ENCODE data around the gene SYNJ2. TPM values are rescaled to one million over a fixed set of nuclear protein-coding genes. Genes with fewer than 3 reads are reported as not detected.

Gene SYNJ2
- total and polyA plus RNA-seq, 7 experiments from 2014 or later: 12.0 to 36.6 (median 22.5) TPM

DNA sequence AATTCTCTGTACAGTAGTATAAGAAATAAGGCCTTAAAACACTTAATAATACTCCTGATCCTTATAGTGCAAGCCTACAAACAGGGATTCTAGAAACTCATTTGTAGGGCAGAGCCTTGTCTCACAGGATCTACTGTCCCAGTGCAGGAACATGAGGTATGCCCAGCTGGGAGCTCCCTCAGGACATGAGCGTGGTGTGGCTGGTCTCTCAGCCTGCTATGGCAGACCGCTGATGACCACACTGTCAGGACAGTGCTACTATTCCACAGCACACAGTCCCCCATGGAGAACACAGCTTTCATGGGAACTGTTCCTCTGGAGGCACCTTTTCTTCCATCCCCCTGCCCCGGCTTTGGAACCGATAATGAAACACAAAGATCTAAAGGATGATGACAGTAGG is 133.4 kb downstream of the SYNJ2 start:
- H3K36me3 Mint-ChIP-seq: peaks cover 6 to 37% (median 9%) of the 10 kb centered on the region in 5 donors
- no peak overlapping the region for H3K27ac Mint-ChIP-seq
- DNase-seq (no peak), ATAC-seq (no peak)
- Histone ChIP-seq H3K4me3 (ENCODE audit: low read length) (no peak overlapping the region), H3K9me3 (ENCODE audit: control insufficient read depth in 2 of 3, low read length in 3 of 3) (no peaks in the 10 kb centered on the region), H3K4me1 (ENCODE audit: control insufficient read depth in 2 of 2, insufficient read depth in 2 of 2, low read length in 2 of 2) (no peaks in the 10 kb centered on the region), H3K27ac (ENCODE audit: low read depth, low read length) (no peak overlapping the region), H3K36me3 (ENCODE audit: control insufficient read depth in 2 of 3, insufficient read depth in 3 of 3, low read length in 3 of 3) (no peaks in the 10 kb centered on the region), H3K27me3 (ENCODE audit: control insufficient read depth in 2 of 2, insufficient read depth in 2 of 2, low read length in 2 of 2) (no peaks in the 10 kb centered on the region)
- peaks cover 0 to 3% (median 0%) of the 10 kb centered on the region in 7 donors for H3K4me1 Mint-ChIP-seq
- no peaks in the 10 kb centered on the region for H3K27me3 Mint-ChIP-seq
- no peaks in the 10 kb centered on the region for H3K9me3 Mint-ChIP-seq
- ChIA-PET CTCF (no interaction called here), POLR2A (no interaction called here)
- H3K4me3 Mint-ChIP-seq: no peak overlapping the region
- intact Hi-C loops (cut with micrococcal nuclease): no loop called here

- DNase-seq (no peak), ATAC-seq (no peak)
- Mint-ChIP-seq H3K4me3 (no peak overlapping the region), H3K4me1 (peaks cover 0 to 3% (median 0%) of the 10 kb centered on the region in 7 donors), H3K27ac (no peak overlapping the region), H3K27me3 (no peaks in the 10 kb centered on the region), H3K36me3 (peaks cover 6 to 37% (median 10%) of the 10 kb centered on the region in 5 donors), H3K9me3 (no peaks in the 10 kb centered on the region)
- Histone ChIP-seq H3K4me3 (ENCODE audit: low read length) (no peak overlapping the region), H3K27ac (ENCODE audit: low read depth, low read length) (no peak overlapping the region), H3K4me1 (ENCODE audit: control insufficient read depth in 2 of 2, insufficient read depth in 2 of 2, low read length in 2 of 2) (no peaks in the 10 kb centered on the region), H3K36me3 (ENCODE audit: control insufficient read depth in 2 of 3, insufficient read depth in 3 of 3, low read length in 3 of 3) (no peaks in the 10 kb centered on the region), H3K27me3 (ENCODE audit: control insufficient read depth in 2 of 2, insufficient read depth in 2 of 2, low read length in 2 of 2) (no peaks in the 10 kb centered on the region), H3K9me3 (ENCODE audit: control insufficient read depth in 2 of 3, low read length in 3 of 3) (no peaks in the 10 kb centered on the region)
- intact Hi-C loops (cut with micrococcal nuclease): no loop called here
- POLR2A ChIA-PET: no interaction called here
- CTCF ChIA-PET: no interaction called here
These were observed 133.8 kb downstream of the SYNJ2 start for GRCh38 chr6:158115508-158115907.

- Histone ChIP-seq H3K4me1 (ENCODE audit: control insufficient read depth in 2 of 2, insufficient read depth in 2 of 2, low read length in 2 of 2) (no peaks in the 10 kb centered on the region), H3K36me3 (ENCODE audit: control insufficient read depth in 2 of 3, insufficient read depth in 3 of 3, low read length in 3 of 3) (no peaks in the 10 kb centered on the region), H3K27me3 (ENCODE audit: control insufficient read depth in 2 of 2, insufficient read depth in 2 of 2, low read length in 2 of 2) (no peaks in the 10 kb centered on the region), H3K9me3 (ENCODE audit: control insufficient read depth in 2 of 3, low read length in 3 of 3) (no peaks in the 10 kb centered on the region), H3K27ac (ENCODE audit: low read depth, low read length) (no peak overlapping the region), H3K4me3 (ENCODE audit: low read length) (no peak overlapping the region)
- ATAC-seq: no peak
- H3K4me3 Mint-ChIP-seq: no peak overlapping the region
- ChIA-PET CTCF (no interaction called here), POLR2A (no interaction called here)
- no peak overlapping the region for H3K27ac Mint-ChIP-seq
- peaks cover 14 to 41% (median 17%) of the 10 kb centered on the region in 5 donors for H3K36me3 Mint-ChIP-seq
- H3K4me1 Mint-ChIP-seq: peaks cover 0 to 2% (median 0%) of the 10 kb centered on the region in 7 donors
- no peak for DNase-seq
- intact Hi-C loops (cut with micrococcal nuclease): no loop called here
- H3K9me3 Mint-ChIP-seq: no peaks in the 10 kb centered on the region
- no peaks in the 10 kb centered on the region for H3K27me3 Mint-ChIP-seq
These were observed 137.2 kb downstream of the SYNJ2 start for GRCh38 chr6:158118886-158119285.

DNA sequence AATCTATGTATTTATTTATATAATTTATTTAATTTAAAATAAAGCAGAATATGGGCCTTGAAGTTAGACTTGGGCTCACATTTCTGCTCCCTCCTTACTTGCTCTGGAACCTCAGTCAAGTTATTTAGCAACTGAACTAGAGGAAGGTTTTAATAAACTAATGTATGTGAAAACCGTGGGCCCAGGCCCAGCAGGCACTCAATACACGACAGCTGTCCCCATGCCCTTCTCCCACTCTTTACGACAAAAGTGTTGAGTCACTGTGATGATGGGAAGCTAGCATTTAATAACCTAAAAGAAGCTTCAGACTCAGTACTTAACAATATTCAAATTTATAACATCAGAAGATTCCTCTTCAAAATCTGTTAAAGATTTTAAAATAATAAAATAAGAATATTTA is 139.7 kb downstream of the SYNJ2 start:
- no peak overlapping the region for H3K4me3 Mint-ChIP-seq
- Histone ChIP-seq H3K4me1 (ENCODE audit: control insufficient read depth in 2 of 2, insufficient read depth in 2 of 2, low read length in 2 of 2) (no peaks in the 10 kb centered on the region), H3K4me3 (ENCODE audit: low read length) (no peak overlapping the region), H3K27me3 (ENCODE audit: control insufficient read depth in 2 of 2, insufficient read depth in 2 of 2, low read length in 2 of 2) (no peaks in the 10 kb centered on the region), H3K9me3 (ENCODE audit: control insufficient read depth in 2 of 3, low read length in 3 of 3) (no peaks in the 10 kb centered on the region), H3K27ac (ENCODE audit: low read depth, low read length) (no peak overlapping the region), H3K36me3 (ENCODE audit: control insufficient read depth in 2 of 3, insufficient read depth in 3 of 3, low read length in 3 of 3) (no peaks in the 10 kb centered on the region)
- no peak for DNase-seq
- no peaks in the 10 kb centered on the region for H3K27me3 Mint-ChIP-seq
- no peaks in the 10 kb centered on the region for H3K4me1 Mint-ChIP-seq
- no peak overlapping the region for H3K27ac Mint-ChIP-seq
- no peak for ATAC-seq
- ChIA-PET POLR2A (no interaction called here), CTCF (interaction anchor here (0.6 kb wide), 1 partner anchor 237 kb away, joined by 3 read pairs; no protein-coding TSS in a partner anchor)
- intact Hi-C loops (cut with micrococcal nuclease): no loop called here
- peaks cover 11 to 47% (median 26%) of the 10 kb centered on the region in 5 donors for H3K36me3 Mint-ChIP-seq
- H3K9me3 Mint-ChIP-seq: no peaks in the 10 kb centered on the region

DNA sequence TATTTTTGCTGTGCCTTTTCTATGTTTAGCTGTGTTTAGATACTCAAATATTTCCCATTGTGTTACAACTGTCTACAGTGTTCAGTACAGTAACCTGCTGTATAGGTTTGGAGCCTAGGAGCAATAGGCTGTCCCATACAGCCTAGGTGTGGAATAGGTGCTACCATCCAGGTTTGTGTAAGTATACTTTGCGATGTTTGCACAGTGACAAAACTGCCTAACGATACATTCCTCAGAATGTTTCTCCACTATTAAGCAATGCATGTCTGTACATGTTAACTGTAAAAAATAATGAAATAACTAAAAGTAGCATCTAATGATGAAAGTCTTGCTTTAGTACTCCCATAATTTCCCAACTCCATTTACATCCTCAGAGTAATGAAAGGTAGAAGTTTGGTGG is 140.4 kb downstream of the SYNJ2 start:
- Mint-ChIP-seq H3K4me1 (no peaks in the 10 kb centered on the region), H3K36me3 (peaks cover 10 to 47% (median 26%) of the 10 kb centered on the region in 5 donors), H3K27me3 (no peaks in the 10 kb centered on the region), H3K9me3 (no peaks in the 10 kb centered on the region), H3K27ac (peak overlapping the region in 1 of 9 donors; percentile 77), H3K4me3 (no peak overlapping the region)
- Histone ChIP-seq H3K27me3 (ENCODE audit: control insufficient read depth in 2 of 2, insufficient read depth in 2 of 2, low read length in 2 of 2) (no peaks in the 10 kb centered on the region), H3K27ac (ENCODE audit: low read depth, low read length) (no peak overlapping the region), H3K36me3 (ENCODE audit: control insufficient read depth in 2 of 3, insufficient read depth in 3 of 3, low read length in 3 of 3) (no peaks in the 10 kb centered on the region), H3K4me3 (ENCODE audit: low read length) (no peak overlapping the region), H3K9me3 (ENCODE audit: control insufficient read depth in 2 of 3, low read length in 3 of 3) (no peaks in the 10 kb centered on the region), H3K4me1 (ENCODE audit: control insufficient read depth in 2 of 2, insufficient read depth in 2 of 2, low read length in 2 of 2) (no peaks in the 10 kb centered on the region)
- DNase-seq (no peak), ATAC-seq (no peak)
- ChIA-PET POLR2A (no interaction called here), CTCF (no interaction called here)
- intact Hi-C loops (cut with micrococcal nuclease): no loop called here

DNA sequence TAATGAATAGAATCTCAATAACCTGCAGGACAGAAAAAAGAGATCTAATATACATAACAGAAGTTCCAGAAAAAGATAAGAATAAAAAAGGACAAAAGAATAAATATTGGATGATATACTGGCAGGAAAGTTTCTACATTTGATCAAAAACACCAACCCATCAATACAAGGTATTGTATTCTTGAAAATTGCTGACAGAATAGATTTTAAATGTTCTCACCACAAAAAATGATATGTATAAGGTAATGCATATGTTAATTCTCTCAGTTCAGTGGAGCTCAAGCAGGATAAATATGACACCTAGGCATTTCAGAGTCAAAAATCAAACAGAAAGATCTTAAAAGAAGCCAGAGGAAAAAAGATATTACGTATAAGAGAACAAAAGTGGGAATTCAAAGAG is 142.6 kb downstream of the SYNJ2 start:
- ChIA-PET POLR2A (no interaction called here), CTCF (interaction anchor here (0.7 kb wide), 1 partner anchor 417 kb away, joined by 5 read pairs; no protein-coding TSS in a partner anchor)
- Histone ChIP-seq H3K4me1 (ENCODE audit: control insufficient read depth in 2 of 2, insufficient read depth in 2 of 2, low read length in 2 of 2) (no peaks in the 10 kb centered on the region), H3K27ac (ENCODE audit: low read depth, low read length) (no peak overlapping the region), H3K36me3 (ENCODE audit: control insufficient read depth in 2 of 3, insufficient read depth in 3 of 3, low read length in 3 of 3) (no peaks in the 10 kb centered on the region), H3K9me3 (ENCODE audit: control insufficient read depth in 2 of 3, low read length in 3 of 3) (no peaks in the 10 kb centered on the region), H3K4me3 (ENCODE audit: low read length) (no peak overlapping the region), H3K27me3 (ENCODE audit: control insufficient read depth in 2 of 2, insufficient read depth in 2 of 2, low read length in 2 of 2) (no peaks in the 10 kb centered on the region)
- no peak overlapping the region for H3K4me3 Mint-ChIP-seq
- H3K27me3 Mint-ChIP-seq: no peaks in the 10 kb centered on the region
- H3K4me1 Mint-ChIP-seq: no peaks in the 10 kb centered on the region
- H3K9me3 Mint-ChIP-seq: no peaks in the 10 kb centered on the region
- peaks cover 5 to 44% (median 21%) of the 10 kb centered on the region in 5 donors for H3K36me3 Mint-ChIP-seq
- DNase-seq (no peak), ATAC-seq (no peak)
- intact Hi-C loops (cut with micrococcal nuclease): no loop called here
- H3K27ac Mint-ChIP-seq: no peak overlapping the region

DNA sequence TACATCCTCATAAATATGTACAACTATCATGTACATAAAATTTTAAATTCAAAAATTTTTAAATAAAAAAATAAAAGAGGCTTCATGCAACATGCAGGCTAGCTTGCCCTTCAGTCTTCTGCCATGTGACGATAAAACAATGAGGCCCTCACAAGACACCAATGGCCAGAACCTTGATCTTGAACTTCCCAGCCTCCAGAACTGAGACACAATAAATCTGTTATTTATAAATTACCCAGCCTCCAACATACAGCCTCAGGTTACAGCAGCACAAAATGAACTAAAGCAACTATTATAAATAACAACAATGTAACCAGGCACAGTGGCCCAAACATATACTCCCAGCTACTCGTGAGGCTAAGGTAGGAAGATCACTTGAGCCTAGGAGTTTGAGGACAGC is 143.6 kb downstream of the SYNJ2 start:
- Histone ChIP-seq H3K4me1 (ENCODE audit: control insufficient read depth in 2 of 2, insufficient read depth in 2 of 2, low read length in 2 of 2) (no peaks in the 10 kb centered on the region), H3K4me3 (ENCODE audit: low read length) (no peak overlapping the region), H3K27me3 (ENCODE audit: control insufficient read depth in 2 of 2, insufficient read depth in 2 of 2, low read length in 2 of 2) (no peaks in the 10 kb centered on the region), H3K36me3 (ENCODE audit: control insufficient read depth in 2 of 3, insufficient read depth in 3 of 3, low read length in 3 of 3) (no peaks in the 10 kb centered on the region), H3K27ac (ENCODE audit: low read depth, low read length) (no peak overlapping the region), H3K9me3 (ENCODE audit: control insufficient read depth in 2 of 3, low read length in 3 of 3) (no peaks in the 10 kb centered on the region)
- ATAC-seq (no peak), DNase-seq (no peak)
- no peak overlapping the region for H3K27ac Mint-ChIP-seq
- intact Hi-C loops (cut with micrococcal nuclease): no loop called here
- H3K27me3 Mint-ChIP-seq: no peaks in the 10 kb centered on the region
- CTCF ChIA-PET: no interaction called here
- no peaks in the 10 kb centered on the region for H3K9me3 Mint-ChIP-seq
- H3K36me3 Mint-ChIP-seq: peaks cover 5 to 45% (median 21%) of the 10 kb centered on the region in 5 donors
- H3K4me1 Mint-ChIP-seq: no peaks in the 10 kb centered on the region
- no peak overlapping the region for H3K4me3 Mint-ChIP-seq
- POLR2A ChIA-PET: no interaction called here
